Fibroblast of skin of back (primary cell): ENCODE results near the gene TMEM242.
"Not testable (repeated sequence)": the region's sequence is repeated elsewhere in the genome, so short reads cannot be mapped to it uniquely, and the experiment has no call there.

Experiments used
- DNase-seq: peaks from one replicate; pipeline ENCODE4 v3.0.0-alpha.2; 2013

Gene TMEM242

DNA sequence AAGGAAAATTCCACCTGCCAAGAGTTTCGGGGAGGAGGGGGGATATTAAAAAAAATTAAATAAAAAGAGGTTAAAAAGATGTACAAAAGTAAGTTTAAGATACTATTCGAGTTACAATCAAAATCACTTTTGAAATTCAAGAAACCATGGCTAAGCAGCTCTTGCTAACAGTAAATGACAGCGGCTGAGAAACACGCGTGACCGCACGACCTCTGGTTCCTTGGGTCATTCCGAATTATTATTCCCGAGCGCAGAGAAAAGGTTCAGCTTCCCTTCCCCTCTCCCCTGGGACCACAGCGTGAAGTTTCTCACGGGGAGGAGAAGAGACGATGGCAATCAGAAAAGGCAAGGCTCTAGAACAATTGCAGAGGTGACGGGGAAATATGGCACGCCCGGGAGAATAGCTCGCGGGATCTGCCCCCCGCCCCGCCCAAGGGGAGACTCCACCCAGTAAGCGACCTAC is 496 bp downstream of the TMEM242 start:
- DNase-seq: peak; percentile 89

DNA sequence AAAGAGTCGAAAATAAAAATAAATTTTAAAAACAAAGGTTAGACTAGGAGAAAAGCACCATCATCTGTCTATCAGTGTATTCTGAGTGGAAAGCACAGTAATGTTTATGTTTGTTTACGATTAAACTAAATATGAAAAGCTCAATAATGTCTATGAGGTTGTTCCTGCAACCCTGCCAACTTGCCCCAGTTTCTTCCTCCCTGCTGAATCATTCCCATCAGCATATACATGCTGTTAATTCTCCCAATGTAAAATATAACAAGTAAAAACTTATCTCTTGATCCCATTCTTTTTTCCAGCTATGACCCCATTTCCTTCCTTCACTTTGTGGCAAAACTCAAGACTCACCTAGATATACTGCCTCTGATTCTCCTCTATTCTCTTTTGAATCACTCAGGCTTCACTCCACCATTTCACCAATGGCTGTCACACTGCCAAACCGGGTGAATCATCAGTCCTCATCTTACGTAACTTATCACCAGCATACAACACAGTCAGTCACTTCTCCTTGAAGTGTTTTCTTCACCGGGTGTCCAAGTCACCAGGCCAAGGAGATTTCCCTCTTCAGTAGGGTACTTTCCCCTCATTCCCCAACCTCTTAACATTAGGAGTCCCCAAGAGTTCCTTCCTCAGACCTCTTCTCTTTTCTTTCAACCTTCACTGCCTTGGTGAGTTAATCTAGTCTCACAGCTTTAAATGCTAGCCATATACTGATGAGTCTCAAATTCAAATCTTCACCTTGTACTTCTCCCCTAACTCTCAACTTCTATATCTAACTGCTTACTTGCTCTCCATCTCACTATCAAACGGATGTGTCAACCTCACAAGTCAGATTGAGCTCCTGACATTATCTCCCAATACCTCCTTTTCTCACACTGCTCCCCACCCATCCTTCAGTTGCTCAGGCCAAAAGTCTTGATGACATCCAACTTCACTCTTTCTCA is 6.2 kb downstream of the TMEM242 start:
- peak; percentile 78 for DNase-seq

DNA sequence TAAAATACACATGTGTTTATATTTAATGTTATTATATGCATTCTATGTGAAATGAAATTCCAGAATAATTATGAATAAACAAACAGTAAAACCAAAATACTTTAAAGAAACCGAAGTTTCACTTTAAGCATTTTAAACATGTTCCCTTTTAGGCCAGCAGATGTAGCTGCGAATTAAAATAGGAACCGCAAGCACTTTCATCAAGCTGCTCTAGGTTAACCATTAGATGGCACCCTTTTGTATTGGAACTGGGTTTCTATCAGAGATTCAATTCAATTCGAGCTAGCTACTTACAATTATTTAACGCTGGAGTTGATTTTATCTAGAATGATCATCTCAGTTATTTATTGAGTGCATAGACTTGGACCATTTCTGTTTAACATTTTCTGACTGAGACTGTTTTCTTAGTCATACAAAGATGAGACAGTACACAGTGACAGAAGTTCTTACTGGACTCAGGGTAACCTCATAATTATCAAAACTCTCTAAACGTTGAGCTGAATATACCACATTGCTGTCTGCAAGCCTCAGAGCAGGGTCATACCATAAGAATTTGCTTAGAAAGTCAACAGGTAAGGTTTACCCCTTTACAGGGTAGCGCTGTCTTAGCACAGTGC is 8.5 kb downstream of the TMEM242 start:
- peak; percentile 71 for DNase-seq

- no peak for DNase-seq
These were observed 9.5 kb downstream of the TMEM242 start for GRCh38 chr6:157313531-157314467.

DNA sequence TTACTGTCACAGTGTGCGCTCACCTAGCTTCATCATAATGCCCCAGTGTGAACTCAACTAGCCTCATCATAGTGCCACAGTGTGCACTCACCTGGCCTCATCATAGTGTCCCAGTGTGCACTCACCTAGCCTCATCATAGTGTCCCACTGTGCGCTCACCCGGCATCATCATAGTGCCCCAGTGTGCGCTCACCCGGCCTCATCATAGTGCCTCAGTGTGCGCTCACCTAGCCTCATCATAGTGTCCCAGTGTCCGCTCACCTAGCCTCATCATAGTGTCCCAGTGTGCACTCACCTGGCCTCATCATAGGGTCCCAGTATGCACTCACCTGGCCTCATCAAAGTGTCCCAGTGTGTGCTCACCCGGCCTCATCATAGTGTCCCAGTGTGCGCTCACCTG is 10.6 kb downstream of the TMEM242 start:
- no peak for DNase-seq

DNA sequence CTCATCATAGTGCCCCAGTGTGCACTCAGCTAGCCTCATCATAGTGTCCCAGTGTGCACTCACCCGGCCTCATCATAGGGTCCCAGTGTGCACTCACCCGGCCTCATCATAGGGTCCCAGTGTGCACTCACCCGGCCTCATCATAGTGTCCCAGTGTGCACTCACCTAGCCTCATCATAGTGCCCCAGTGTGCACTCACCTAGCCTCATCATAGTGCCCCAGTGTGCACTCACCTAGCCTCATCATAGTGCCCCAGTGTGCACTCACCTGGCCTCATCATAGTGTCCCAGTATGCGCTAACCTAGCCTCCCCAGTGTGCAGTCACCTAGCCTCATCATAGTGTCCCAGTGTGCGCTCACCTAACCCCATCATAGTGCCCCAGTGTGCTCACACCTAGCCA is 12.6 kb downstream of the TMEM242 start:
- not testable (repeated sequence) for DNase-seq

DNA sequence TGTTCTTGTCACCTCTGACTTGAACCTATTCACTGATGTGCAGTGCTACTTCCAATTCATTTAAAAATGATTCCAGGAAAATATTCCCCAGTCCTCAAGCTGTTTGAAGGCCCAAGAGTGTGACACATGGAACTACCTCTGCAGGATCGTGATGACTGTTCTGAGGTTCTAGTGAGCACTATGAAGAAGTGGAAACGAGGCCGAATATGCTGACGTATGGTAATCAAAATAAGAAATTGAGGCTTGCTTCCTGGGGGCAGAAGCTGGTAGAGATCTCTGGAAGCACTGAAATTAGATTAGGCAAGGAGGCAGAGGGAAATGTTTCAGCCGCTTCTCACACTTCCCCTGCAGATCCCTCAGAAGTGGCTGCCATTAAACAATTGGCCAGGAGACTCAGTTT is 15.7 kb downstream of the TMEM242 start:
- no peak for DNase-seq

- no peak for DNase-seq
These were observed 17.4 kb downstream of the TMEM242 start for GRCh38 chr6:157305670-157306653.

DNA sequence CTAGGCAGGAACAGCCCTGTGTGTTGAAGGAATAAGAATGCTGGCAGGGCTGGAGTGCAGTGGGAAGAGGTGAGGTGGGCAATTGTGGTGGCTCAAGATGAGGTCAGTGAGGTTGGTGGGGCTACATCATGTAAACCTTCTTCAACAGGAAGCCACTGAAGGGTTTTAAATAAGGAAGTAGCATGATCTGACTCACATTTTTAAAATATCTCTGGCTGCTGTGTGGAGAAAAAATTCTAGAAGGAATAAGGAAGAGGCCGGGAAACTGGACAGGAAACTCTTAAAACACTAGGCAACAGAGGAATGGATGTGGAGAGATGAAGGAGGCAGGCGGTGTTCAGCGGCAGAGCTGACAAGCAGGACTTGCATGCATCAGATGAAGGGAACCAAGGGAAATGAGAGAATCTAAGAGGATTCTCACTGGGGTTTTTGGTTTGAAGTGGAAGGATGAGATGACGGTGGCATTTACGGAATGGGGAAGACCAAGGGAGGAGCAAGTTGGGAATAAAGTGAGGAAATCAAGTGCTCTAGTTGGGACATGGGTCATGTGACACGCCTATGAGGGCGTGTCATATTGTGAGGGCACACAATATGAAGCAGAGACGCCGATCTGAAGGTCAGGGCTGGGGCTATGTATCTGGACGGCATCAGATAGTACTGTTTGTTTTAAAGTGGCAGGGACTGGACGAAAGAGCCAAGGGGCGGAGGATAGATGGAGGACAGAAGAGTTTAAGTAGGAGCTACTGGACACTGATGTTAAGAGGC is 18.2 kb downstream of the TMEM242 start:
- peak; percentile 54 for DNase-seq

- DNase-seq: no peak
These were observed 20.6 kb downstream of the TMEM242 start for GRCh38 chr6:157302736-157303135.

GRCh38 chr6:157300436-157300835 is 22.9 kb downstream of the TMEM242 start:
- no peak for DNase-seq

GRCh38 chr6:157300006-157300405 is 23.3 kb downstream of the TMEM242 start:
- no peak for DNase-seq

- no peak for DNase-seq
These were observed 25.0 kb downstream of the TMEM242 start for GRCh38 chr6:157298216-157298724.

DNA sequence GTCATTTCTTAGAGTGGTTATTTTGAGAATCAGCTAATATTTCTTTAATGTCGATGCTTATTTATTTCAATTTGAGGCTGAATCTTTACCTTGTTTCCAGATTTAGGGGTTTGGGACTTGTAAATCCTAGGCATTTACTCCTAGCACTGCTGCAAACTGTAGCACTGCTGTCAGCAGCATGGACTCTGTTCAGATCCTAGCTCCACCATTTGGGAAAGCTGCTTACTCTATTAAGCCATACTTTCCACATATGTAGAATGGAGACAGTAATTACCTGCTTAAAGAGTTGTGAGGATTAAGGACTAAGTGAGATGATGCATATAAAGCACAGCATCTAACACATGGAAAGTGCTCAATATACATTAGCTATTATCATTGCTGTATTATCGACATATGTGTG is 28.7 kb downstream of the TMEM242 start:
- no peak for DNase-seq

DNA sequence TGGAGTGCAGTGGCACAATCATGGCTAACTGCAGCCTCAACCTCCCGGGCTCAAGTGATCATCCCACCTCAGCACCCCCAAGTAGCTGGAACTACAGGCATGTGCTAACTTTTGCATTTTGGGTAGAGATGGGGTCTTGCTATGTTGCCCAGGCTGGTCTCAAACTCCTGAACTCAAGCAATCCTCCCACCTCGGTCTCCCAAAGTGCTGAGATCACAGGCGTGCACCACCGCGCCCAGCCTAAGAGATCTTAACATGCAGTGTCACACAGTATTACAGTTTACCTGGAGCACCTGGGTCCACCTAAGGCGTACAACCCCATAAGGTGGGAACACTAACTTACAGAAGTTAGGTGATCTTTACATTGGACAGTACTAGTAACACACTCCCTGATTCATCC is 29.5 kb downstream of the TMEM242 start:
- no peak for DNase-seq

GRCh38 chr6:157292202-157292601 is 31.1 kb downstream of the TMEM242 start:
- no peak for DNase-seq

- no peak for DNase-seq
These were observed 32.0 kb downstream of the TMEM242 start for GRCh38 chr6:157291356-157291755.

GRCh38 chr6:157290797-157291196 is 32.5 kb downstream of the TMEM242 start:
- DNase-seq: no peak

GRCh38 chr6:157289764-157290163 is 33.6 kb downstream of the TMEM242 start:
- DNase-seq: no peak

DNA sequence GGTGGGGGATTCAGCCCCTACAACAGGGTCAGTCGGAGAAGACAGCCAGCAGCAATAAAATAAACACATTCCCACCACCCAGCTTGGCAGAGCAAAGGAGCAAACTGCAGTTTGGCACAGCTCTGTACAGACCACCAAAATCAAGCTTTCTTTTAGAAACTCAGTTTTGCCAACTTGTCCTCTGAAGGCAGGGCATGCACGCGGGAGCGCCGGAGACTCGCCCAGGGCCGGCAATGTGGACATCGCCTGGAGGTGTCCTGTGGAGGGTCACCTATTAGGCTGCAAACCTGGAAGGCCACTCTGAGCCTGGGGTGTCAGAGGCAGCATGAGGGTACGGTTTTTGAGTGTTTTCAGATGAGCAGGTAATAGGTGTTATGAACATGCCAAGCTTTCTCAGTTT is 34.7 kb downstream of the TMEM242 start:
- DNase-seq: no peak
